ENCODE results near the gene DENND1A. TPM values are rescaled to one million over a fixed set of nuclear protein-coding genes. Genes with fewer than 3 reads are reported as not detected.

DENND1A gene
- total and polyA plus RNA-seq, 2 of the 13 experiments (the other 11 are each of a cell fraction or from before 2014, with no cell fraction given): 14.8 to 30.1 TPM

- peaks cover 4 to 26% of the 10 kb centered on the region in 2 experiments for H3K27me3 ChIP-seq (ENCODE audit: control insufficient read depth in 1 of 2, insufficient read depth in 2 of 2, low read length in 2 of 2)
- H3K9me3 ChIP-seq (ENCODE audit: low read length): no peaks in the 10 kb centered on the region
- no peak for DNase-seq (ENCODE audit: low spot score)
- in situ Hi-C loops (cut with HindIII; ENCODE audit: extremely low pct_ligation_motif_present, low pct_unique_long_range_greater_than_20kb): no loop called here
- H3K4me2 ChIP-seq (ENCODE audit: low read depth, low read length): no peak overlapping the region
- H3K79me2 ChIP-seq (ENCODE audit: insufficient read depth, low read length): no peaks in the 10 kb centered on the region
- no peak overlapping the region for H2AFZ ChIP-seq (ENCODE audit: low read length)
- no peak overlapping the region for H3K9ac ChIP-seq (ENCODE audit: insufficient read depth, low read depth, low read length)
- H3K36me3 ChIP-seq (replicated peaks in 1 of 2; ENCODE audit: control insufficient read depth in 1 of 2, insufficient read depth in 2 of 2, low read length in 2 of 2): no peaks in the 10 kb centered on the region
- FAIRE-seq: no peak
- H3K27ac ChIP-seq (ENCODE audit: extremely low read length, insufficient read depth, low read length): no peak overlapping the region
- H4K20me1 ChIP-seq (ENCODE audit: insufficient read depth, low read length): no peaks in the 10 kb centered on the region
- no TSS peak for BruUV-seq (replicated peaks)
- intact Hi-C loops (cut with micrococcal nuclease; ENCODE audit: unreplicated experiment): no loop called here
- ChIA-PET CTCF (ENCODE audit: low intra/inter-chr PET ratio, low total read pairs) (no interaction called here), POLR2A (no interaction called here)
- no peak overlapping the region for H3K4me3 ChIP-seq (replicated peaks in 1 of 3; ENCODE audit: insufficient read depth in 1 of 3, low read depth in 2 of 3, low read length in 3 of 3)
- TF ChIP-seq RFX1 (IDR thresholded peaks at IDR 0.05): no peak
- TF ChIP-seq ZSCAN25 (CRISPR knock-in tag; IDR thresholded peaks at IDR 0.05): no peak
- no peak for TF ChIP-seq SP1 (IDR thresholded peaks at IDR 0.05)
- TF ChIP-seq SP1 (CRISPR knock-in tag; IDR thresholded peaks at IDR 0.05): no peak
- TF ChIP-seq PCBP2 (optimal IDR thresholded peaks at IDR 0.05; ENCODE audit: low read depth, low read length, poor library complexity, severe bottlenecking): no peak
- TF ChIP-seq KAT2B (IDR thresholded peaks at IDR 0.05; ENCODE audit: borderline replicate concordance, low read depth, low read length): no peak
- no peak for ATAC-seq
- WGBS (ENCODE audit: low lambda C conversion rate): 79% methylated on average over 29 of the region's 67 CpGs
- peaks cover 36% of the 10 kb centered on the region for H3K4me1 ChIP-seq (ENCODE audit: insufficient read depth, low read length)
These were observed 563.9 kb downstream of the DENND1A start for GRCh38 chr9:123365881-123366528.

DNA sequence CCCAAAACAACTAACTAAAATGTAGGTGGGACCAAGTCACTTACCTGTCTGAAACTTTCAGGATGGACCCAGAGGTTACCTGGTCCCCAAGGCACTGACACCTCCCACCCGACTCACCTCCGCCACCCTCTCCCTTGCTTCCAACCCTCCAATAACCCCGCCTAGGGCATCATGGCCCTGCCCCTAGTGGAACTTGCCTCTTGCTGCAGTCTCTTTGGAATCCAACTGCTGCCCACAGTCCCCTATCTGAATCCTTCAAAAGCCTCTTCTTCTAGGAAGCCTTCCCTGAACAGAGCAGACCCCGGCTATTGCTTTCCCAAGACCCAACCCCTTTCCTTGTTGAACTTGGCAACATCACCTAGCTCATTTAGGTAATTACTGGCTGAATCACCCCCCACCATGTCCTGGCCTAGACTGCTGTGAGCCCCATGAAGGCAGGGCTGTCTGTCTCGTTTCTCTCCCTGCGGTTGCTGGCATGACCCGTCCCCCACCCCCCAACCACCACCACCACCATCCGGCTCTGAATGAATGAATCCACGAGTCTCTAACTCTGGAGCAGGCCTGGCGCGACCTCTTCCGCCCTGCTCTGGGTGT is 564.5 kb downstream of the DENND1A start:
- ChIA-PET POLR2A (no interaction called here), CTCF (ENCODE audit: low intra/inter-chr PET ratio, low total read pairs) (no interaction called here)
- peaks cover 42% of the 10 kb centered on the region for H3K4me1 ChIP-seq (ENCODE audit: insufficient read depth, low read length)
- WGBS (ENCODE audit: low lambda C conversion rate): 55% methylated on average over 12 of the region's 12 CpGs
- TF ChIP-seq, protein P1, sequence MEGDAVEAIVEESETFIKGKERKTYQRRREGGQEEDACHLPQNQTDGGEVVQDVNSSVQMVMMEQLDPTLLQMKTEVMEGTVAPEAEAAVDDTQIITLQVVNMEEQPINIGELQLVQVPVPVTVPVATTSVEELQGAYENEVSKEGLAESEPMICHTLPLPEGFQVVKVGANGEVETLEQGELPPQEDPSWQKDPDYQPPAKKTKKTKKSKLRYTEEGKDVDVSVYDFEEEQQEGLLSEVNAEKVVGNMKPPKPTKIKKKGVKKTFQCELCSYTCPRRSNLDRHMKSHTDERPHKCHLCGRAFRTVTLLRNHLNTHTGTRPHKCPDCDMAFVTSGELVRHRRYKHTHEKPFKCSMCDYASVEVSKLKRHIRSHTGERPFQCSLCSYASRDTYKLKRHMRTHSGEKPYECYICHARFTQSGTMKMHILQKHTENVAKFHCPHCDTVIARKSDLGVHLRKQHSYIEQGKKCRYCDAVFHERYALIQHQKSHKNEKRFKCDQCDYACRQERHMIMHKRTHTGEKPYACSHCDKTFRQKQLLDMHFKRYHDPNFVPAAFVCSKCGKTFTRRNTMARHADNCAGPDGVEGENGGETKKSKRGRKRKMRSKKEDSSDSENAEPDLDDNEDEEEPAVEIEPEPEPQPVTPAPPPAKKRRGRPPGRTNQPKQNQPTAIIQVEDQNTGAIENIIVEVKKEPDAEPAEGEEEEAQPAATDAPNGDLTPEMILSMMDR (CRISPR knock-in tag; IDR thresholded peaks at IDR 0.05): 0 out of 2 replicates have a peak, but pooled peaks have one; percentile 25
- no peak for TF ChIP-seq ZBTB49 (CRISPR knock-in tag; IDR thresholded peaks at IDR 0.05; ENCODE audit: borderline replicate concordance)
- H3K27me3 ChIP-seq (ENCODE audit: control insufficient read depth in 1 of 2, insufficient read depth in 2 of 2, low read length in 2 of 2): peaks cover 4 to 29% of the 10 kb centered on the region in 2 experiments
- no peak overlapping the region for H3K4me3 ChIP-seq (replicated peaks in 1 of 3; ENCODE audit: insufficient read depth in 1 of 3, low read depth in 2 of 3, low read length in 3 of 3)
- ATAC-seq (peak; percentile 73), FAIRE-seq (no peak), DNase-seq (ENCODE audit: low spot score) (peak; percentile 29)
- H3K79me2 ChIP-seq (ENCODE audit: insufficient read depth, low read length): no peaks in the 10 kb centered on the region
- BruUV-seq (replicated peaks): no TSS peak
- no peak overlapping the region for H2AFZ ChIP-seq (ENCODE audit: low read length)
- no peaks in the 10 kb centered on the region for H4K20me1 ChIP-seq (ENCODE audit: insufficient read depth, low read length)
- no peaks in the 10 kb centered on the region for H3K36me3 ChIP-seq (replicated peaks in 1 of 2; ENCODE audit: control insufficient read depth in 1 of 2, insufficient read depth in 2 of 2, low read length in 2 of 2)
- no peak overlapping the region for H3K9ac ChIP-seq (ENCODE audit: insufficient read depth, low read depth, low read length)
- in situ Hi-C loops (cut with HindIII; ENCODE audit: extremely low pct_ligation_motif_present, low pct_unique_long_range_greater_than_20kb): no loop called here
- H3K4me2 ChIP-seq (ENCODE audit: low read depth, low read length): no peak overlapping the region
- no peaks in the 10 kb centered on the region for H3K9me3 ChIP-seq (ENCODE audit: low read length)
- intact Hi-C loops (cut with micrococcal nuclease; ENCODE audit: unreplicated experiment): no loop called here
- H3K27ac ChIP-seq (ENCODE audit: extremely low read length, insufficient read depth, low read length): no peak overlapping the region
